Prostate gland (tissue), 2 donors: Measurements from ENCODE around the gene PKNOX1.

Experiments used
- POLR2A ChIP-seq: fragments of 450-650 bp; IDR thresholded peaks from one replicate; pipeline ENCODE4 v1.6.1; 2016; ENCODE audit warnings: antibody characterized with exemption, mild to moderate bottlenecking
- TF ChIP-seq, protein P1 (sequence below), 4 experiments: fragments of 200-600 bp in 2 of 4; fragments of 450-650 bp in 2 of 4; sonication (generic) in 2 of 4; IDR thresholded peaks; 1 replicate in 3 of 4; 2 replicates in 1 of 4; pipeline ENCODE4 v1.5.1; 2016 to 2019; ENCODE audit warnings: antibody characterized with exemption in 4 of 4, mild to moderate bottlenecking in 2 of 4, moderate library complexity in 2 of 4

DNA sequence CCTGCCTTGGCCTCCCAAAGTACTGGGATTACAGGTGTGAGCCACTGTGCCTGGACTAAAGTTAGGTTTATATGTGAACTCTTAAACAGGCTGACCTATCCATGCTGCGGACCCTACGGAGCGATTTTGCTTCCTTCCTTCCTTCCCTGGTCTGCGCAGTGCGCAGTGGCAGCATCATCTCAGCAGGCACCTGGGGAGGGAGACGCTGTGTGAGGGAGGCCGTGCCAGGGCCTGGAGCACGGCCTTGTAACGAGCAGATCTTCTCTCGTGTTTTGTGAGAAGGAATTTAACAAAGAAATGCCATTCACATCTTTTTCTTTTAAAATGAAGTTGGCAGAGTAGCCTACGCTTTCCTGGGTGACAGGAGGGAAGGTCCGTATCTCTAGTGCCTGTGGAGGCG lies 45.8 kb downstream of the PKNOX1 start:
- no peak for TF ChIP-seq POLR2A
- TF ChIP-seq, protein P1, sequence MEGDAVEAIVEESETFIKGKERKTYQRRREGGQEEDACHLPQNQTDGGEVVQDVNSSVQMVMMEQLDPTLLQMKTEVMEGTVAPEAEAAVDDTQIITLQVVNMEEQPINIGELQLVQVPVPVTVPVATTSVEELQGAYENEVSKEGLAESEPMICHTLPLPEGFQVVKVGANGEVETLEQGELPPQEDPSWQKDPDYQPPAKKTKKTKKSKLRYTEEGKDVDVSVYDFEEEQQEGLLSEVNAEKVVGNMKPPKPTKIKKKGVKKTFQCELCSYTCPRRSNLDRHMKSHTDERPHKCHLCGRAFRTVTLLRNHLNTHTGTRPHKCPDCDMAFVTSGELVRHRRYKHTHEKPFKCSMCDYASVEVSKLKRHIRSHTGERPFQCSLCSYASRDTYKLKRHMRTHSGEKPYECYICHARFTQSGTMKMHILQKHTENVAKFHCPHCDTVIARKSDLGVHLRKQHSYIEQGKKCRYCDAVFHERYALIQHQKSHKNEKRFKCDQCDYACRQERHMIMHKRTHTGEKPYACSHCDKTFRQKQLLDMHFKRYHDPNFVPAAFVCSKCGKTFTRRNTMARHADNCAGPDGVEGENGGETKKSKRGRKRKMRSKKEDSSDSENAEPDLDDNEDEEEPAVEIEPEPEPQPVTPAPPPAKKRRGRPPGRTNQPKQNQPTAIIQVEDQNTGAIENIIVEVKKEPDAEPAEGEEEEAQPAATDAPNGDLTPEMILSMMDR (IDR thresholded peaks at IDR 0.05): no peak
